Measurements from ENCODE around the gene FBP1.

FBP1 gene

DNA sequence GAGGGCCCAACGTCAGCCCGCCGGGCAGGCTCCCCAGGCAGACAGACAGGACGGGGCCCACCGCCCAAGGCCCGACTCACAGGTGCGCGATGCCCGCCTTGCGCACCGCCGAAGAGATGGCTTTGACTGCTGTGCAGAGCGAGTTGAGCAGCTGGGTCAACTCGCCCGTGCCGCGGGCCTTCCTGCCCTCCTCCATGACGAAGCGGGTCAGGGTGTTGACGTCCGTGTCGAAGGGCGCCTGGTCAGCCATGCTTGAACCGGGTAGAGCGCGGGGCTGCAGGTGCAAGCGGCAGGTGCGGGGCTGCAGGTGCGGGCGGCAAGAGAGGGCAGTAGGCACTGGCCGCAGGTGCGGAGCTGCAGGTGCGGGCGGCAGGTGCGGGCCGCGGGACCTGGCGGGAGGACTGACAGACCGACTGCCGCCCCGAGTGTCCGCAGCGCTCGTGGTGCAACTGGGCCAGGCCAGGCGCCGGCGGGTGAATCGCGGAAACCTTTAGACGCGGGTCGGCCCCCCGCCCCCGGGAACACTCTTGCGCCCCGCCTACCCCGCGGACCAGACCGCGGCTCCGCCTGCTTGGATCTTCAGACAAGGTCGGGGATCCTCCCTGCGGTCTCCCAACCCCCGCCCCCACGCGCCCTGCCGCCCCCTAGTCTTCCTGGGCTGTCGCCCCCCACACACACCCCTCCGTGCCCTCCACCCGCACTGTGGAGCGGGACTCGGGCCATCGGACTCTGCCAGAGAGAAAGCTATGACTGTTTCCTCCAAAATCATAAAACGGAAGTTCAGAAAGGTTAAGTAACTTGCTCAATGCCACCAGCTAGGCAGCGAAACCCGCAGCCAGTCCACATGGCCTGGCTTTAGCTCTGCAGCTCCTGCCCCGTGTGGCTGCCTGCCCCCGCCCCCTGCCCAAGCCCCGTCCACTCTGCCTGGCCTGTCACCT is at the start of gene FBP1:
Gene FBP1 (minus strand): TSS at position 458 of the 938 bp plus-strand sequence. CDS start 208 bp downstream, at position 250.
- DNase-seq (ENCODE audit: low read depth): no peak

DNA sequence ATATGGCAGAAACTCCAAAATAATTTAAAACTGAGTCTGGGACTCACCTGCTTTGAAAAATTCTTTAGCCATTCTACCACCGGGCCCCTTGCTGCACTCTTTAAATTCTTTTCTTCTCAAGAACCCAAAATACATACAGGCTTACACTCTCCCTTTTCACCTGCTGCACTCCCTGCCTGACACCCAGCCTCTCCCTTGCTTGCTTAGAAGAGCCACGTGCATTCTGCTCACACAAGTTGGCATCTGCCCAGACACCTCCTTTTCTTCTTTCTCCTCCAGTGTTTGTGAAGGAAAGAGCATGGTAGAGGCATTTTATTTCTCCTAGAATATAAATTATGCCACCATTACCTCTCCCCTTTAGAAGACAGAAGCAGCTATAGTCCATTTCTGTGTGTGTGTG is 48.1 kb upstream of the FBP1 start:
- H3K4me3 ChIP-seq (ENCODE audit: low read depth, low read length): no peak overlapping the region
- in situ Hi-C loops (cut with HindIII; ENCODE audit: low sequenced_read_pairs): no loop called here
- TF ChIP-seq CTCF (IDR thresholded peaks at IDR 0.05; ENCODE audit: low read depth, low read length, missing control alignments): no peak
- DNase-seq (ENCODE audit: low read depth): no peak

More for the DNA sequence above, at the start of gene FBP1:
- no peak for TF ChIP-seq CTCF (IDR thresholded peaks at IDR 0.05; ENCODE audit: low read depth, low read length, missing control alignments)
- in situ Hi-C loops (cut with HindIII; ENCODE audit: low sequenced_read_pairs): no loop called here
- peak within 1 kb of the TSS; percentile 40 for H3K4me3 ChIP-seq (ENCODE audit: low read depth, low read length)

DNA sequence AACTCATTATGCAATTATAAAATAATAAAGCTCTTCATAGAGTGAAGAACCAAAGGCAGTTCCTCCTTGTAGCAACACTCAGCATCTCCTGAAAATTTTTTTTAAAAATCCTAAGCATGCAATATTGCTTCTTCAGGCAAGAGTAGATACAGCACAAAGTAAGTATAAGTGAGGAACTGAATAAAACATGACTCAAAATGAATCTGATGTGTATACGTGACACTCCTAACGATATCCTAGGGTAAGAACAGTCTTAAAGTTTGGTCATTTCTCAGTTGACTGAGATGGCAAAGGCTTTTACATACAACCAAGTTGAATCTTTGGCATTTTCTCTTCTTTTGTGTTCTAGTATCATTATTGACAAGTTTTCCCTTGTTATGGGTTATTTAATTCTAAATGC is 46.0 kb upstream of the FBP1 start:
- in situ Hi-C loops (cut with HindIII; ENCODE audit: low sequenced_read_pairs): no loop called here
- no peak overlapping the region for H3K4me3 ChIP-seq (ENCODE audit: low read depth, low read length)
- TF ChIP-seq CTCF (IDR thresholded peaks at IDR 0.05; ENCODE audit: low read depth, low read length, missing control alignments): no peak
- DNase-seq (ENCODE audit: low read depth): no peak

DNA sequence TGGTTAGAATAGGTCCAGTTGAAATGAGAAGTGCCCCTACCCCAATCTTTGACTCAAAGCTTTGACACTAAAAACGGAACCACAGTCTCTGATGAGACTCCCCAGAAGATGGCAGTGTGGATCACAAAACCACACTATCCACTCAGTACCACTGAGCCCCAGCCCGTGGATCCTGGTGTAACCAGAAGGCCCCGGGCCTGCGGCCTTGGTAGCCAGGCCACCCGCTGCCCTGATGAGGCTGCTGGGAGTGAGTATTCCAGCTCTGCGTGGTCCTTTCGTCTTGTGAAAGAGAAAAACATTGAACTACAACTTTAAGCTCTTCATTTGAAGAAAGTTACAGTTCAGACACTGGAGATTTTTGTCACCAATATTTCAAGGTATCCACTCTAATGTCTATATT is 42.2 kb upstream of the FBP1 start:
- peak; percentile 73 for DNase-seq (ENCODE audit: low read depth)
- in situ Hi-C loops (cut with HindIII; ENCODE audit: low sequenced_read_pairs): no loop called here
- TF ChIP-seq CTCF (IDR thresholded peaks at IDR 0.05; ENCODE audit: low read depth, low read length, missing control alignments): peak; percentile 70
- H3K4me3 ChIP-seq (ENCODE audit: low read depth, low read length): no peak overlapping the region

GRCh38 chr9:94680621-94681020 is 41.3 kb upstream of the FBP1 start:
- H3K4me3 ChIP-seq (ENCODE audit: low read depth, low read length): no peak overlapping the region
- no peak for TF ChIP-seq CTCF (IDR thresholded peaks at IDR 0.05; ENCODE audit: low read depth, low read length, missing control alignments)
- DNase-seq (ENCODE audit: low read depth): no peak
- in situ Hi-C loops (cut with HindIII; ENCODE audit: low sequenced_read_pairs): no loop called here

- in situ Hi-C loops (cut with HindIII; ENCODE audit: low sequenced_read_pairs): no loop called here
- no peak overlapping the region for H3K4me3 ChIP-seq (ENCODE audit: low read depth, low read length)
- TF ChIP-seq CTCF (IDR thresholded peaks at IDR 0.05; ENCODE audit: low read depth, low read length, missing control alignments): no peak
- no peak for DNase-seq (ENCODE audit: low read depth)
Measured at GRCh38 chr9:94680020-94680419, 40.7 kb upstream of the FBP1 start.
